ENCODE results near the gene ABCC3.
"Not testable (repeated sequence)": the region's sequence is repeated elsewhere in the genome, so short reads cannot be mapped to it uniquely, and the experiment has no call there.

Gene ABCC3

DNA sequence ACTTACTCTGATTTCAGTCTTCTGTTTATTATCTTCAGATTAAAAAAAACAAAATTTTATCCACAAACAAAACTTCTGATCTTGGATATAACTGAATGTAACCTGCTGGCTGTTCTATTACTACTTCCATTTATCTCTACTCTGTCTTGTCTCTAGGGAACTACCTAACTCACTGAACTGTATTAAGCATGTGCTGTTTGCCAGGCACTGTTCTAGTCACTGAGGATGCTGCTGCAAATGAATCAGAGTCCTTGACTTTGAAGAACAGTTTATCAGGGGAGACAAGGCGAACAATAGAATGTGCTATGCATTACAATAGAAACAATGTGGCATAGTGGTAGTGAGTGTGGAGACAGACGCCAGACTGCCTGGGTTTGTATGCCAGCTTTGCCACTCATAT, 75.3 kb downstream of the ABCC3 start:
- intact Hi-C loops (cut with DNase I): no loop called here
- DNase-seq: no peak

DNA sequence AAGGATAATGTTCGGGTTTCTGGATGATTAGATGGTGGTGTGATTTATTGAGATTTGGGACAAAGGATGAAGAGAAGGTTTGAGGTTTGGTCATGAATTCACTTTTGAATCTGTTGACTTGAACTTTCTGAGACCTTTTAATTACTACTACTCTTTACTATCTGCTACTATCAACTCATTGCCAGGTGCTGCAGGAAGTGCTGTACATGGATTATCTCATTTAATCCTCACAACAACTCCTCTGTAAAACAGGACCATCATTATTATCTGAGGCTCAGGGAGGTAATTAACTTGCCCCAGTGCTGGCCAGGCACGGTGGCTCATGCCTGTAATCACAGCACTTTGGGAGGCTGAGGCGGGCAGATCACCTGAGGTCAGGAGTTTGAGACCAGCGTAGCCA, 76.0 kb downstream of the ABCC3 start:
- intact Hi-C loops (cut with DNase I): no loop called here
- DNase-seq: no peak

DNA sequence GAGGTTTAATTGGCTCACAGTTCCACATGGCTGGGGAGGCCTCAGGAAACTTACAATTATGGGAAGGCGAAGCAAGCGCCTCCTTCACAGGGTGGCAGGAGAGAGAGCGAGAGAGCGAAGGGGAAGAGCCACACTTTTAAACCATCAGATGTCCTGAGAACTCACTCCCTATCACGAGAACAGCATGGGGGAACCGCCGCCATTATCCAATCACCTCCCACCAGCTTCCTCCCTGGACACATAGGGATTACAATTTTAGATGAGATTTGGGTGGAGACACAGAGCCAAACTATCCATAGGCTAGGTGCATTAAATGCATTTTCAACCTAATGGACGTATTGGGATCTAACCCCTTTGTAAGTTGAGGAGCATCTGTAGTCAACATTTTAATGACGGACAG, 78.0 kb downstream of the ABCC3 start:
- intact Hi-C loops (cut with DNase I): no loop called here
- DNase-seq: no peak

DNA sequence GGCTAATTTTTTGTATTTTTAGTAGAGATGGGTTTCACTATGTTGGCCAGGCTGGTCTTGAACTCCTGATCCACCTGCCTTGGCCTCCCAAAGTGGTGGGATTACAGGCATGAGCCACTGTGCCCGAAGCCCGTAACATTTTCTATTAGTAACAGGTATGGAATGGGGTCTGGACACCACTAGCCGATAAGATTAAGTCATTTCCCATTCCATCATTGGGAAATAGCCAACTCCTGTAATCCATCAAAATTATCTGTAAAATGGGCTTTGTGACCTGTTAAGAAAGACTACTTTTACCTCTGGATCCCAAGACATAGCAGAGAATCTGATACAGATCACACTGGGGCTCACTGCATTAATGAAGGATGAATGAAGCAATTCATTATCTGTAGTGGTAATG, 80.8 kb downstream of the ABCC3 start:
- intact Hi-C loops (cut with DNase I): no loop called here

DNA sequence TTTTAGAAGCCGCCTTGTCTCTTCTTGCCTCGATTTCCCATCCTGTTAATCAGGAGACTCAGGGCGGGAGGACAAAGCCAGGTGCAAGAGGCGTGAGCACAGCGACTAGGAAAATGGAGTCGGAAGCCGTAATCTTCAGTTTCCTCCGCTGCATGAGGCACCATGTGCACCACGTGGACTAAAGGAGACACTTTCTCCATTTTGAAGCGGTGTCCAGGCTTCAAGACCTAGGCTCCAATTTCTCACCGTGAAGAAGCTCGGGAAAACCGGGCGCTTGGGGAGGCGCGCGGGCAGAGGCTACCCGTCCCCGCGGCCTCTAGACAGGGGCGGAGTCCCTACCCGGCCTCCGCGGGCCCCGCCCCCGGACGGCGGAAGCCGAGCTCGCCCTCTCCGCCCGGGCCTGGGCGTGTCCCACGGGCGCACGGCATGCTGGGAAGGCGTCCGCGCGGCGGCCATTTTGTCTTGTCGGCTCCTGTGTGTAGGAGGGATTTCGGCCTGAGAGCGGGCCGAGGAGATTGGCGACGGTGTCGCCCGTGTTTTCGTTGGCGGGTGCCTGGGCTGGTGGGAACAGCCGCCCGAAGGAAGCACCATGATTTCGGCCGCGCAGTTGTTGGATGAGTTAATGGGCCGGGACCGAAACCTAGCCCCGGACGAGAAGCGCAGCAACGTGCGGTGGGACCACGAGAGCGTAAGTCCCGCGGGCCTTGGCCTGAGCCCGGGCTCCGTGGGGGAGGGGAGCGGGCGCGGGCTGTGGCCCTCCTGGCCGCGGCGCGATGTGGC, 84.7 kb downstream of the ABCC3 start, which contains the start of gene LUC7L3:
Gene LUC7L3 (plus strand): TSS at position 460 of the 780 bp plus-strand sequence. CDS start 130 bp downstream, at position 590.
- peak; percentile 83 to 98 (median 94) for DNase-seq
- intact Hi-C loops (cut with DNase I): no loop called here

More for the DNA sequence above, 80.8 kb downstream of the ABCC3 start:
- DNase-seq: no peak

DNA sequence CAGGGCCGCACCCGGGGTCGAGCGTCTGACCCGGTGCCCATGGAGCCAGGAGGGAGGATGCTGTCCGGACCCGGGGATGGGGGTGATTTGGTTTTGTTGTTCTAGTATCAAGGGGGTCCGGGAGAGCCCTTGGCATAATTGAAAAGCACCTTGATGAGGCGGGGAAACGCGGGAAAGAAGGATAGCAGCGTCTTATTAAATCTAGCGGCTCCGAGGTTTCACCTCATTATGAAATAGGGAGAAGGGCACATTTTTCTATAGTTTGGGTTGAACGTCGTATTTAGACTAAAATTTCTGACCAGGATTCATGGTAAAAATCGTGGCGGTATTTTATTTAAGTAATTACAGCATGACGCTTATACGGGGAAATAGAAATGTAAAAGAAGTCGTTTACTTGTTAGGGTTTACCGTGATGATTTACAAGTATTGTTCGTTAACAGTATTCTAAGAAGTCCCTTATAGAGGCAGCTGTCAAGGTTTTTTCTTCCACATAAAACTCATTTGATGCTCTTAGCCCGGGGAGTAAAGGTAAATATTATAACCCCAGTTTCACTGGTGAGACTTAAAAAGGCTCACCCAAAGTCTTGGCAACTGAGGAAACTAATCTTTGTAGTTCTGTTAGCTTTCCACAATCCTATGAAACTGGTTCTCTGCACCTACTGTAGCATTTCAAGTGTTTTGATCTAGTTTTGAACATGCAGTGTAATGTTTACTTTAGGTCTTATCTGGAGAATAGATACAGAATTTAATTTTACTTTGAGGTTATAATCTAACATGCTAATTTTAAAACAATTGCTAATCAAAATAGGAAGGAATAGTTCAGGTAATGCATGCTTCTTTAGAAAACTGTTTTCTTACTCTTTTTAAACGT, 85.5 kb downstream of the ABCC3 start:
- intact Hi-C loops (cut with DNase I): no loop called here

DNA sequence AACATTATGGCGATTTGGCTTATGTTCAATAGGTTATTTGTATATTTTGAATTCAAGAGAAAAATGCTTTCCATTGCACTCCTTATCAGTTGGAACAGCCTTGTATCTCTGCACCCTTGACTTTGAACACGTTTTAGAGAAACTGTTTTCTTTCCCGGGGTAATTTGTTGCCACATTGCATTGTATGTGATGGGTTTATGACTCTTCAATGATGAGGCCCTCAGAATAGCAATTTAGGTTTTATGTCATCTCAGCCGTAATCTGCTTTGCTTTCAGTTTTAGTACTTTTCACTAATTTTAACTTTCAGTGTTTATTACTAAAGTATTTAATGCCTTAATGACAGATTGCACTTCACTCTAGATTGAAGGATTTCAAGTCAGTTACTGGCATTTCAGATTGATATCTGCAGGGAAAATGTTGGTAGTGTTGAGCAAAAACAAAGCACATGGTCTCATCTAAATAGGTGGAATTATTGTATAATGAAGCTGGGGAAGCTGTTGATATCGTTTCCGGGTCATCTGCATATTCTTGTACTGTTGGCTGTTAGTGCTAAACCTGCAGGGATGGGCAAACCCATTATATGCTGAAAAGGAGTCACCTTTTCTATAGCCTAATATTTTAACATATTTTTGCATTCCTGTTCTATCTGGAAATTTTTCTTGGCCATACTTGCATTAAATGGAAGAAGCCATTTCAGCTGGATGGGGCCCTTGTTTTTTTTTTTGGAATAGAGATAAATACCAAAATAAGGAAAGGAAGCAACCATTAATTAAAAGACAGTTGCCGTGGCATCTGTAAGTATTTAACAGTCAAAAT, 86.7 kb downstream of the ABCC3 start:
- intact Hi-C loops (cut with DNase I): no loop called here
- DNase-seq: no peak

More for the DNA sequence above, 85.5 kb downstream of the ABCC3 start:
- DNase-seq: no peak

DNA sequence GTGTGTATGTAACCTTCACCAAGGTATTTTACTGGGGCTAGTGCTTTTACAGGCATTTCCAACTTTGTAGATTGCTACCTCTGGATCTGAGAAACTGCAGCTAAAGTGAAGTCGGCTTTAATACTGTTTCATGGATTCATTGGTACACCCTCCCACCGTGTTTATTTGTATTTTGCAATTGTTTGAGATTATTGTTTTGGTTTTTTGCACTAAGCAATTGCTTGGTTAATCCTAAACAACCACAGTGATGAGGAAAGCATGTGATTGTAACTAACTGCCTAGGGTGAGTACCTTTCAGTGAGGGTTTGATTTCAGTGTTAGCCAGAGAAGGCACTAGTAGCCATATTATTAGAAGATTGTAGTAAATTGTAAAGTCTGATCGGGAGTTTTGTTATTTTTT, 88.1 kb downstream of the ABCC3 start:
- DNase-seq: no peak
- intact Hi-C loops (cut with DNase I): no loop called here

DNA sequence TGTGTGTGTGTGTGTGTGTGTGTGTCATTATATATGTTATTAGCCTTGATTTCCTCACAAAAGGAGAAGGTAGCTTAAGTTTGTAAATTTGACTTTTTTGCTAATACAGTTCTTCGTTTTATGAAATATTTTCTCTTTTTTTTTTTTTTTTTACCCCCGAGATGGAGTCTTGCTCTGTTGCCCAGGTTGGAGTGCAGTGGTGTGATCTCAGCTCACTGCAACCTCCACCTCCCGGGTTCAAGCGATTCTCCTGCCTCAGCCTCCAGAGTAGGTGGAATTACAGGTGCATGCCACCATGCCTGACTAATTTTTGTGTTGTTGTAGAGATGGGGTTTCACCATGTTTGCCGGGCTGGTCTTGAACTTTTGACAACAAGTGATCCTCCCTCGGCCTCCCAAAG, 89.9 kb downstream of the ABCC3 start:
- intact Hi-C loops (cut with DNase I); DNase-seq: not testable (repeated sequence)

DNA sequence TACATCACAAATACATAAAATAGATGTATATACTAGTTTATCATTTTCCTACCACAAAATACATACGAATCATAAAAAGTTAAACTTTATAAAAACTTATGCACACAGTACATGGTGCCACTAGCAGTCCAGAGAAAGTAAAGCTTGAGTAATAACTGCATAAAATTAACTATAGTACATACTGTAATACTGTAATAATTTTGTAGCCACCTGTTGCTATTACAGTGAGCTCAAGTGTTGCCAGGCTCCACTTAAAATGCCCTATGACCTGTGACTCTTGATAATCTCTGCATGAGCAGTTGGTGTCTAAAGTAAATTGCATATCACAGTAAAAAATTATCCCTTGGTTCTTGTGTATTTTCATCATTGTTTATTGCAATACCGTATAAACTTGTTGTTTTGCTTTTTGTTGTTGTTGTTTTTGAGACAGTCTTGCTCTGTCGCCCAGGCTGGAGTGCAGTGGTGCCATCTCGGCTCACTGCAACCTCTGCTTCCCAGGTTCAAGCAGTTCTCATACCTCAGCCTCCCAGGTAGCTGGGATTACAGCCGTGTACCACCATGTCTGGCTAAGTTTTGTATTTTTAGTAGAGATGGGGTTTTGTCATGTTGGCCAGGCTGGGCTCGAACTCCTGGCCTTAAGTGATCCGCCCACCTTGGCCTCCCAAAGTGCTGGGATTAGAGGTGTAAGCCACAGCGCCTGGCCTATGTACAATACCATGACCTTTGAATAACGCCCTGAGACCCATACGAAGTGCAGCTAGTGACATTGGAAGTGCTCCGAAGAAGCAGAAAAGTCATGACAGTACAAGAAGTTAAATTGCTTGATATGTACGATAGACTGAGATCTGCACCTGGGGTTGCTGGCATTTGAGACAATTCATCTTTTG, 91.3 kb downstream of the ABCC3 start:
- intact Hi-C loops (cut with DNase I): no loop called here
- no peak for DNase-seq

DNA sequence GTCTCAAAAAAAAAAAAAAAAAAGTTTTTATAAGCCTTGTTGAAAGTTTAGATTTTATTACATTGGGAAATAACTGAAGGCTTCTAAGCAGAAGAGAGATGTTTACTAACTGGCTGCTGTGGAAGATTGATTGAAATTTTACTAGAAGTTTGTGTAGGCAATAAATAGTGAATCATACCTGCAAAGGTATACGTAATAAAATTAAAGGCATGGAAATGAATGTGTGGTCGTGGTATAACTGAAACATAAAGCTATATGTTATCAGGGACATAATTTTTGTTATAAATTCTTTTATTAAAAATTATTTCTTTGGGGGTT, 93.4 kb downstream of the ABCC3 start:
- DNase-seq: no peak
- intact Hi-C loops (cut with DNase I): no loop called here

DNA sequence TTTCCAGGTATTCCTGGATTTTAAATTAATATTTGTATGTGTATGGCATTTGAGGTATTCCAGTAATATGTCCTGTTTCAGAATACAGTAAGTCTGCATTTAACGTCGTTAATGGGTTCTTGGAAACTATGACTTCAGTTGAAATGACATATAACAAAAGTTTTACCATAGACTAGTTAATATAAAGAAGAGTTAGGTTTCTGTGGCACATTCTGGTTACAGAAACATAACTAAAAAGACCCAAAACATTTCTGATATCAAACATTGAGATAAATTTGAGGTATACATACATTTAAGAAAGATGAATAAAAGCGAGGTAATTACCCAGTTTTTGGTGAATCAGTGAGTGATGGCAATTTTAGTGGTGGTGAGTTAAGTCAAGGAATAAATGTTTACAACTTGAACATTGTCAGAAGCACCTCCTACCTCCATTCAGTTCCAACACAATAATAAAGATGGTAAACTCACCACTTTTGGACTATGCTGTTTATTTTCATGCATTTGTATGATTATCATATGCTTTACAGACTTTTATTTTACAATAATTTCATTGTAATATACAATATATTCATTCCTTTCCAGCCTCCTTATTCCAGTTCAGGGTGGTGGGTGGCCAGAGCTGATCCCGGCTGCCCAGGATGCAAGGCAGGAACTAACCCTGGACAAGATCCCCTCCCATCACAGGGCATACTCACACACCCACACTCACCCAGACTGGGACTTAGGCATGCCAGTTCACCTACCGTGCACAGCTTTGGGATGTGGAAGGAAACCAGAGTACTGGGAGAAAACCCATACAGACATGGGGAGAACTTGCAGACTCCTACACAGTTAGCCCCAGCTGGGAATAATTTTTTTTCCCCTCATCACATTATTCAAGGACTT, 94.4 kb downstream of the ABCC3 start:
- intact Hi-C loops (cut with DNase I): no loop called here
- DNase-seq: no peak

DNA sequence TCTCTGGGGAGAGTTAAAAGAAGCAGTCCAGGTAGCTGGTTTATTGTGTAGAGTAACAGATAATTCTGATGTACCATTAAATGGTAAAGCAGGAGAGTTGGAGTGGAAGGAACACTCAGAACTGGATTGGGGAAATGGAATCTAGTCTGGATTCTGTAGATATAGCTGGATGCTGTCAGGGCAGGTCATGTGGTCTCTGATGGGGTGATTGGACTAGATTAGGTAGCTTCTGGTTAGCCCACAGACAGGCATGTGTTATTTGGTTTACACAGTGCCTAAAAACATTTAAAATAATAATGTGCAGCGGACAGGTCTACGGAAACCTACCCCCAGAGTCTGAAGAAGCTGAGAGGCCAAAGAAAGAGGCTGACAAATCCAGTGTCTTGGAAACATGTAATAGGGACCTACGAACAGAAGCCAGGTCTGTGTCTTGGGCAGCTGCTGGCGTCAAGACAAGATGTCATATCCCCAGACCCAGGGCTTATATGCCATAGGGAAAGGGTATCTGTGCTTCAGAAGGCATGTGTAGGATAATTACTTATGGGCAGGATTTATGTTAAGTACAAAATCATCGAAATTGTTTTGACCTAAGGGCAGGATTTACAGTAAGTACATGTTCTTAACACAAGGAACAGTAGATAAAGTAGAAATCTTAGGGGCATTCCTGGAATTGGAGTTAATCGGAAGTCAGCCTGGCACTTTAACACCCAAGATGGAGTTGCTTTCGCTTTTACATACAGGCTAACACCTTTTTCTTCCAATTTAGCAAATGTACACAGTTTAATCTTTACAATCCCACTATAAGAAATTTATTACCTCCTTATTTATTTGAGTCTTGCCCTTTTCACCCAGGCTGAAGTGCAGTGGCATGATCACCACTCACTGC, 97.1 kb downstream of the ABCC3 start:
- no peak for DNase-seq
- intact Hi-C loops (cut with DNase I): no loop called here

DNA sequence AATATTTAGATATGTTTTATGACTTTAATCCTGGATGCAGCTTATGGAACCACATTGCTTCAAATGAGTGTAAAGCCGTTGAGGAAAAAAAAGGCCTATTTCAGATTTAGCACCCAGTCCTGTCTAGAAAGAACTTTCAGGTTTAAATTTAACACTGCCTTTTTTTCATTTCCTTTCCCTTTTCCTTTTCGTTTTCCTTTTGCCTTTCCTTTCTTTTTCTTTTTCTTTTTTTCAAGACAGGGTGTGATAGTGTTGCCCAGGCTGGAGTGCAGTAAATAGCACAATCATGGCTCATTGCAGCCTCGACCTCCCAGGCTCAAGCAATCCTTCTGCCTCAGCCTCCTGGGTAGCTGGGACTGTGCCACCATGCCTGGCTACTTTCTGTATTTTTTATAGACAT, 100.6 kb downstream of the ABCC3 start:
- DNase-seq: no peak
- intact Hi-C loops (cut with DNase I): no loop called here

DNA sequence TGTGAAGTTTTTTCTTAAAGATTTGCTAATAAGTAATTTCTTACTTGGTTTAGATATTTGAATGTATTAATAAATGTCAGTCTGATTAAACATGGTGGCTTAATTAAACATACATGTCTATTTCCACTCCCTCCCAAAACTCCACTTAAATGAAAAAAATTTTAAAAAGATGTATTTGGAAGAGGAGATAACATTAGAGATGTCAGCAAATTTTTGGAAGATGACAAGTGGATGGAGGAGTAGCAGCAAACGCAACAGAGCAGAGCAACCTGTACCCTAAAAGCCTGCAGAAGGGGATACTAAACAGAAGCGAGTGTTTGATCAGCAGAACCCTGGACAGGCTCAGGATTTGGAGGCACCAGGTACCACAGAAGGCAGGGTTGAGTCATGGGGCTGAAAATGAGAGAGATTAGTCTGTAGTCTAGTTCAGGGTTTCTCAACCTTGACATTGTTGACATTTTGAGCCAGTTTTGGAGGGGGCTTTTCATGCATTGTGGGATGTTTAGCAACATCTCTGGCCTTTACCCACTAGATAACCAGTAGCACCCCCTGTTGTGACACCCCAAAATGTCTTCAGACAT, 102.5 kb downstream of the ABCC3 start:
- DNase-seq: no peak

DNA sequence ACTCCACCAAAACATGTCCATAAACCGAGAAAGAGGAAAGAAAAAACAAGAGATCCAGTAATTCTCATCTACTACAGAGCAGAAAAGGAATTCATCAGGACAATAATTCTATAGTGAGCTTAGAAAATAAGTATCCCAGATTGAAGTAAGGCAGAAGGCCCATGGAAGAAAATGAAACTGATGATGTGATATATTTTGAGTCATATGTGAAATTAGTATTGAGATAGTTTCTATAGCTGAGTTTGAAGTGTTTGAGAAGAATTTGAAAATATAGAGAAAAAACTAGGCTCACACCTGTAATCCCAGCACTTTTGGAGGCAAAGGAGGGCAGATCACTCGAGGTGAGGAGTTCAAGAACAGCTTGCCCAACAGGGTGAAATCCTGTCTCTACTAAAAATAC, 104.4 kb downstream of the ABCC3 start:
- intact Hi-C loops (cut with DNase I): no loop called here
- DNase-seq: no peak

More for the DNA sequence above, 102.5 kb downstream of the ABCC3 start:
- intact Hi-C loops (cut with DNase I): no loop called here
